ENCODE results near the gene RGS6. TPM values are rescaled to one million over a fixed set of nuclear protein-coding genes. Genes with fewer than 3 reads are reported as not detected.
"Not testable (repeated sequence)": the region's sequence is repeated elsewhere in the genome, so short reads cannot be mapped to it uniquely, and the experiment has no call there.

RGS6 gene
- total RNA-seq, 4 donors from 2014 or later: 0.46 to 3.7 (median 1.6) TPM

DNA sequence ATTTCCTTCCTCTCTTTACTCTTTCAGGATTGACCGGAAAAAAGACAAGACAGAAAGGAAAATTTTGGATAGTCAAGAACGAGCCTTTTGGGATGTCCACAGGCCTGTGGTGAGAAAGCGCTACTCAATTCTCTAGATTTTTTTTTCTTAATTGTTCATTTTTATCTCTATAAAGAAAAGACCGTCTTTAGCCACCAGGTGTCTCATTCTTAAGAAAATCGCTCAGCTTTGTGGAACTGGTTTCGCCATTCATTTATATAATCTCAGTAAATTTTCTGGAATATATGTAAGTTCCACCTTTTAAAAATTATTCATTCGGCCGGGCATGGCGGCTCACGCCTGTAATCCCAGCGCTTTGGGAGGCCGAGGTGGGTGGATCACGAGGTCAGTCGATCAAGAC, 540.6 kb downstream of the RGS6 start:
- in situ Hi-C loops (cut with MboI; ENCODE audit: low sequenced_read_pairs in 4 of 4) (no loop called here), intact Hi-C loops (cut with DNase I; ENCODE audit: low total_unique reads) (no loop called here)
- no peaks in the 10 kb centered on the region for H3K9me3 ChIP-seq
- peaks cover 0 to 17% of the 10 kb centered on the region in 2 donors for H3K4me1 ChIP-seq
- TF ChIP-seq POLR2A (IDR thresholded peaks at IDR 0.05): no peak
- TF ChIP-seq, protein P1, sequence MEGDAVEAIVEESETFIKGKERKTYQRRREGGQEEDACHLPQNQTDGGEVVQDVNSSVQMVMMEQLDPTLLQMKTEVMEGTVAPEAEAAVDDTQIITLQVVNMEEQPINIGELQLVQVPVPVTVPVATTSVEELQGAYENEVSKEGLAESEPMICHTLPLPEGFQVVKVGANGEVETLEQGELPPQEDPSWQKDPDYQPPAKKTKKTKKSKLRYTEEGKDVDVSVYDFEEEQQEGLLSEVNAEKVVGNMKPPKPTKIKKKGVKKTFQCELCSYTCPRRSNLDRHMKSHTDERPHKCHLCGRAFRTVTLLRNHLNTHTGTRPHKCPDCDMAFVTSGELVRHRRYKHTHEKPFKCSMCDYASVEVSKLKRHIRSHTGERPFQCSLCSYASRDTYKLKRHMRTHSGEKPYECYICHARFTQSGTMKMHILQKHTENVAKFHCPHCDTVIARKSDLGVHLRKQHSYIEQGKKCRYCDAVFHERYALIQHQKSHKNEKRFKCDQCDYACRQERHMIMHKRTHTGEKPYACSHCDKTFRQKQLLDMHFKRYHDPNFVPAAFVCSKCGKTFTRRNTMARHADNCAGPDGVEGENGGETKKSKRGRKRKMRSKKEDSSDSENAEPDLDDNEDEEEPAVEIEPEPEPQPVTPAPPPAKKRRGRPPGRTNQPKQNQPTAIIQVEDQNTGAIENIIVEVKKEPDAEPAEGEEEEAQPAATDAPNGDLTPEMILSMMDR (IDR thresholded peaks at IDR 0.05 in 4 of 5, conservative IDR thresholded peaks at IDR 0.05 in 1 of 5): no peak
- H3K36me3 ChIP-seq: no peaks in the 10 kb centered on the region
- H3K27ac ChIP-seq: no peak overlapping the region
- DNase-seq (no peak), ATAC-seq (no peak)
- H3K4me3 ChIP-seq: no peak overlapping the region
- no peaks in the 10 kb centered on the region for H3K27me3 ChIP-seq

DNA sequence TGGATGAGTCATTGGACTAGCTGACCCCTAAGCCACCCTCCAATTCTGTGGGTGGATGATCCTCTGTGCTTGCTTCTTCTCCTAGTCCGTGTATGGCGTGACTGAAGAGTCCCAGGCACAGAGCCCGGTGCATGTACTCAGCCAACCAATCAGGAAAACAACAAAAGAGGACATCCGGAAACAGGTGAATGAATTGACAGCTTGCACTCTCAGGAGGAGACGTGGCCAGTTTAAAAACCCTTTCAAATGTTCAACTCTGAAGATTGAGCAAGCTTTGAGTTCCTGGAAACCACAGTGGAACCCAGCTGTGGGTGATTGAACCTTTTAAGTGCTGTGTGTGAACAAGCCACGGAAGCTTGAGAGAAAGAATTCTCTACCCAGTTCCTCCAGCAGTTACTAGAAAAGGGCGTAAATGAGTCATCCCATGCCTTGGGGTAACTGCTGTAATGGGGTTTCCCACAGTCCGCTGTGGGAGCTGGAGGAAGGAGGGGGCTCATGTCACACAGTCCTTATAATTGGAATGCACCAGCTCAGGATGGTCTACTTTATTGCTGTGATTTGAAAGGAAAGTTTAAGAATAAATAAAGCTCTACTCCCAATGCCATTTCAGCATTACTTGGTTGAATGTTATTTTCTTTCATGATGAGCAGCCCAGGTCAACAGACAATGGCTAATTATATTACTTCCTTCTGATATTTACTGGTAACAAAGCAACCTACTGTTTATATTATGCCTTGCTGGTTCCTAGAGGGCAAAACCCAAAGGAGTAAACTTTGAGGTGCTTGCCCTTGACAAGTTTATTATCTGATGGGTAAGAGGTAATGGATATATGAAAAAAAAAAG, 544.6 kb downstream of the RGS6 start:
- intact Hi-C loops (cut with DNase I; ENCODE audit: low total_unique reads): no loop called here

DNA sequence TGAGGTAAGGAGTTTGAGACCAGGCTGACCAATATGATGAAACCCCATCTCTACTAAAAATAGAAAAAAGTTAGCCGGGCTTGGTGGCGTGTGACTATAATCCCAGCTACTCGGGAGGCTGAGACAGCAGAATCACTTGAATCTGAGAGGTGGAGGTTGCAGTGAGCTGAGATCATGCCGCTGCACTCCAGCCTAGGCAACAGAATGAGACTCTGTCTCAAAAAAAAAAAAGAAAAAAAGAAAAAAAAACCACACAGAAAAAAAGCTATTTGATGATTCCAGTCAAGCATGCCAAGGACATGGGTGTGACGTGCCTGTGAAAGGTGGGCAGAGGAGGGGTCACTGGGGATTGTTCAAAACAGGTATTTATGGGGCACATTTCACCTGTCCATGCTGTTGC, 545.3 kb downstream of the RGS6 start:
- intact Hi-C loops (cut with DNase I; ENCODE audit: low total_unique reads); in situ Hi-C loops (cut with MboI; ENCODE audit: low sequenced_read_pairs in 4 of 4): not testable (repeated sequence)

More for the DNA sequence above, 544.6 kb downstream of the RGS6 start:
- Histone ChIP-seq H3K9me3 (no peaks in the 10 kb centered on the region), H3K4me3 (no peak overlapping the region), H3K36me3 (no peaks in the 10 kb centered on the region), H3K4me1 (peaks cover 0 to 17% of the 10 kb centered on the region in 2 donors), H3K27ac (no peak overlapping the region), H3K27me3 (no peaks in the 10 kb centered on the region)
- DNase-seq (peak in 1 of 2 donors; percentile 35), ATAC-seq (peak; percentile 62 to 81)
- in situ Hi-C loops (cut with MboI; ENCODE audit: low sequenced_read_pairs in 4 of 4): no loop called here
- TF ChIP-seq, protein P1 (IDR thresholded peaks at IDR 0.05 in 4 of 5, conservative IDR thresholded peaks at IDR 0.05 in 1 of 5): no peak

DNA sequence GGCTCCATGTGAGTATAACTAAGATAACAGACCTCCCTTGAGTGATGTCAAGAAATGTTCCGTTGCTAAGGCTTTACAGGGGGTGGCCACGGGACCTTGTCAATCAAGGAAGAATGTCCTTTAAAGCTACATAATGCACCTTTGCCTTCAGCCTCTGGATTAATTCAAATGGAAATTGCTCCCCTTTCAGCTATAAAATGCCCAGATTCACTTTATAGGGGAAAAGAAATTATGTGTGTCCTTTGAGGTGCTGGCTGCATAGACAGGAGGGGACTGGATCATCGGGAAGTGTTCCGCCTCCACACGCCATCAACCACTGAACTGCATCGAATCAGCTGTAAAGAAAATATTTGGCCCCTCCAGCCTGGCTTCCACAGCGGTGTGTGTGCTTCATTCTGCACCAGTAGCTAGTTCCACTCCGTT, 546.3 kb downstream of the RGS6 start:
- Histone ChIP-seq H3K4me3 (no peak overlapping the region), H3K9me3 (no peaks in the 10 kb centered on the region), H3K27ac (no peak overlapping the region), H3K27me3 (no peaks in the 10 kb centered on the region), H3K36me3 (no peaks in the 10 kb centered on the region), H3K4me1 (peaks cover 0 to 17% of the 10 kb centered on the region in 2 donors)
- in situ Hi-C loops (cut with MboI; ENCODE audit: low sequenced_read_pairs in 4 of 4) (no loop called here), intact Hi-C loops (cut with DNase I; ENCODE audit: low total_unique reads) (no loop called here)
- ATAC-seq (no peak), DNase-seq (no peak)
- TF ChIP-seq POLR2A (IDR thresholded peaks at IDR 0.05): no peak

More for the DNA sequence above, 545.3 kb downstream of the RGS6 start:
- H3K36me3 ChIP-seq, H3K9me3 ChIP-seq, H3K27ac ChIP-seq, DNase-seq, H3K27me3 ChIP-seq, ATAC-seq, H3K4me3 ChIP-seq: not testable (repeated sequence)
- peaks cover 0 to 17% of the 10 kb centered on the region in 2 donors for H3K4me1 ChIP-seq

DNA sequence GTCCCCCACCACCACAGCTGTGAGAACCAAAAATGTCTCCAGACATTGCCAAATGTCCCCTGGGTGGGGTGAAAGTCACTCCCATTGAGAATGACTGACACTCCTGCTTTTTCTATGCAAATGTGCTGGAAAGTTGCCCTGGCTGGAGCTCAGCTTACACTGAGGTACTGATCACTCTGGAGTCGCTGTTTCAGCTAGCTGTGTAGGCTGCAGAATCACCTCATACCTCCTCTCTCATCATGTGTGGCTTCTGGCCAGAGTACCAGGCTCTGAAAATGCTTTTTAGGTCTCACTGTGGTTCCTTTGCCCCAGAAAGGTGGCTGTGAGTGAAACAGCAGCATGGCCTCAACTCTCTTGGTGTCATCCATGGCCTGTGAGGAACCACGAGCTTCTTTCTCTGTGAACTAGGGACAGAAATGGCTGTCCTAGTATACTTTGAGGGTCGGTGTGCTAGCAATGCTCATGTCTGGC, 547.3 kb downstream of the RGS6 start:
- ATAC-seq (no peak), DNase-seq (no peak)
- no peaks in the 10 kb centered on the region for H3K36me3 ChIP-seq
- H3K9me3 ChIP-seq: no peaks in the 10 kb centered on the region
- TF ChIP-seq, protein P1 (IDR thresholded peaks at IDR 0.05 in 4 of 5, conservative IDR thresholded peaks at IDR 0.05 in 1 of 5): no peak
- peaks cover 0 to 17% of the 10 kb centered on the region in 2 donors for H3K4me1 ChIP-seq
- in situ Hi-C loops (cut with MboI; ENCODE audit: low sequenced_read_pairs in 4 of 4) (no loop called here), intact Hi-C loops (cut with DNase I; ENCODE audit: low total_unique reads) (no loop called here)
- no peak overlapping the region for H3K27ac ChIP-seq
- H3K27me3 ChIP-seq: no peaks in the 10 kb centered on the region
- H3K4me3 ChIP-seq: no peak overlapping the region

Data from gastrocnemius medialis (tissue), 4 donors.